HEK293 (cell line): ENCODE results near the gene INS.
A peak's percentile ranks its signal among the peaks of the same experiment; 100 is the strongest.

Experiments
- CTCF ChIA-PET: fragments of 350-600 bp; formaldehyde crosslinking; extraction: SDS; loops from one replicate; lab custom pipeline; 2021; ENCODE audit warnings: antibody characterized with exemption; lab: Yijun Ruan, JAX
- POLR2A ChIA-PET: fragments of 300-600 bp; formaldehyde crosslinking; extraction: SDS; loops from one replicate; lab custom pipeline; 2020; ENCODE audit warnings: antibody characterized with exemption, inconsistent platforms; lab: Yijun Ruan, JAX
- H3K27ac ChIP-seq: fragments of 200-500 bp; sonication (Bioruptor generic); 2 replicates; pipeline ENCODE4 v1.5.1; 2014; ENCODE audit warnings: low read depth, low read length, control low read depth, inconsistent platforms; ENCODE audit errors: extremely low read depth
- H3K36me3 ChIP-seq, 2 experiments: fragments of 200-500 bp in 1 of 2; sonication (Bioruptor generic) in 1 of 2; 1 replicate in 1 of 2; 2 replicates in 1 of 2; pipeline ENCODE4 v1.5.1; 2014 to 2017; ENCODE audit warnings: inconsistent platforms in 2 of 2, low read length in 2 of 2; ENCODE audit not compliant: control insufficient read depth in 2 of 2, insufficient read depth in 1 of 2
- H3K4me1 ChIP-seq: fragments of 200-500 bp; sonication (Bioruptor generic); 2 replicates; pipeline ENCODE4 v1.5.1; 2014; ENCODE audit warnings: mild to moderate bottlenecking, low read length, inconsistent platforms; ENCODE audit not compliant: control insufficient read depth, insufficient read depth
- H3K4me3 ChIP-seq: 2 replicates; pipeline ENCODE4 v1.5.1; 2011; ENCODE audit warnings: low read depth, mild to moderate bottlenecking, control low read depth, low read length, moderate library complexity
- H3K9me3 ChIP-seq: fragments of 200-500 bp; sonication (Bioruptor generic); 2 replicates; pipeline ENCODE4 v1.5.1; 2014; ENCODE audit warnings: low read depth, low read length, inconsistent platforms; ENCODE audit not compliant: control insufficient read depth, insufficient read depth
- GLIS1 ChIP-seq: fragments of 450-650 bp; formaldehyde crosslinking; IDR thresholded peaks from 2 replicates; pipeline ENCODE4 v1.5.1; 2016; ENCODE audit warnings: missing biosample characterization, missing genetic modification characterization
- PRDM1 ChIP-seq: fragments of 450-650 bp; formaldehyde crosslinking; IDR thresholded peaks from 2 replicates; pipeline ENCODE4; 2016; ENCODE audit warnings: missing biosample characterization, missing genetic modification characterization
- SP2 ChIP-seq: fragments of 450-650 bp; formaldehyde crosslinking; IDR thresholded peaks from 2 replicates; pipeline ENCODE4 v1.5.1; 2016; ENCODE audit warnings: missing biosample characterization, missing genetic modification characterization
- ZBTB8A ChIP-seq: fragments of 450-650 bp; formaldehyde crosslinking; IDR thresholded peaks from 2 replicates; pipeline ENCODE4 v1.5.1; 2016; ENCODE audit warnings: missing biosample characterization, missing genetic modification characterization
- ZFHX2 ChIP-seq: fragments of 450-650 bp; formaldehyde crosslinking; conservative IDR thresholded peaks from 2 replicates; pipeline ENCODE4 v1.5.1; 2016; ENCODE audit warnings: missing biosample characterization, missing genetic modification characterization
- ZFP3 ChIP-seq: fragments of 450-650 bp; formaldehyde crosslinking; IDR thresholded peaks from 2 replicates; pipeline ENCODE4 v1.5.1; 2016; ENCODE audit warnings: low read depth, missing biosample characterization, missing genetic modification characterization
- ZNF132 ChIP-seq: fragments of 450-650 bp; formaldehyde crosslinking; IDR thresholded peaks from 2 replicates; pipeline ENCODE4 v1.5.1; 2017; ENCODE audit warnings: missing biosample characterization, missing genetic modification characterization, borderline replicate concordance
- ZNF266 ChIP-seq: fragments of 450-650 bp; formaldehyde crosslinking; IDR thresholded peaks from 2 replicates; pipeline ENCODE4 v1.5.1; 2016; ENCODE audit warnings: missing biosample characterization, missing genetic modification characterization, low read depth
- ZNF335 ChIP-seq: fragments of 450-650 bp; formaldehyde crosslinking; conservative IDR thresholded peaks from 2 replicates; pipeline ENCODE4 v1.5.1; 2016; ENCODE audit warnings: missing biosample characterization, missing genetic modification characterization
- ZNF366 ChIP-seq: fragments of 450-650 bp; formaldehyde crosslinking; conservative IDR thresholded peaks from 2 replicates; pipeline ENCODE4 v1.5.1; 2016; ENCODE audit warnings: missing biosample characterization, missing genetic modification characterization
- ZNF777 ChIP-seq: fragments of 450-650 bp; formaldehyde crosslinking; IDR thresholded peaks from 2 replicates; pipeline ENCODE4 v1.5.1; 2017; ENCODE audit warnings: missing biosample characterization, missing genetic modification characterization, borderline replicate concordance
- TF ChIP-seq, protein P1 (sequence below): fragments of 450-650 bp; formaldehyde crosslinking; IDR thresholded peaks from 2 replicates; pipeline ENCODE4 v1.5.1; 2016; ENCODE audit warnings: missing biosample characterization, missing genetic modification characterization
- TF ChIP-seq, protein P2 (sequence below): fragments of 450-650 bp; IDR thresholded peaks from 2 replicates; pipeline ENCODE4 v1.5.1; 2018; ENCODE audit warnings: missing biosample characterization, mild to moderate bottlenecking, missing genetic modification characterization
- TF ChIP-seq, protein P3 (sequence below): fragments of 450-650 bp; formaldehyde crosslinking; IDR thresholded peaks from 2 replicates; pipeline ENCODE4 v1.5.1; 2016; ENCODE audit warnings: missing biosample characterization, missing genetic modification characterization
- TF ChIP-seq, protein P4 (sequence below): fragments of 450-650 bp; formaldehyde crosslinking; optimal IDR thresholded peaks from 2 replicates; pipeline ENCODE3; 2016; ENCODE audit warnings: missing biosample characterization, mild to moderate bottlenecking, missing genetic modification characterization
- TF ChIP-seq, protein P5 (sequence below): fragments of 450-650 bp; formaldehyde crosslinking; IDR thresholded peaks from 2 replicates; pipeline ENCODE4 v1.5.1; 2016; ENCODE audit warnings: missing biosample characterization, missing genetic modification characterization

Gene INS

DNA sequence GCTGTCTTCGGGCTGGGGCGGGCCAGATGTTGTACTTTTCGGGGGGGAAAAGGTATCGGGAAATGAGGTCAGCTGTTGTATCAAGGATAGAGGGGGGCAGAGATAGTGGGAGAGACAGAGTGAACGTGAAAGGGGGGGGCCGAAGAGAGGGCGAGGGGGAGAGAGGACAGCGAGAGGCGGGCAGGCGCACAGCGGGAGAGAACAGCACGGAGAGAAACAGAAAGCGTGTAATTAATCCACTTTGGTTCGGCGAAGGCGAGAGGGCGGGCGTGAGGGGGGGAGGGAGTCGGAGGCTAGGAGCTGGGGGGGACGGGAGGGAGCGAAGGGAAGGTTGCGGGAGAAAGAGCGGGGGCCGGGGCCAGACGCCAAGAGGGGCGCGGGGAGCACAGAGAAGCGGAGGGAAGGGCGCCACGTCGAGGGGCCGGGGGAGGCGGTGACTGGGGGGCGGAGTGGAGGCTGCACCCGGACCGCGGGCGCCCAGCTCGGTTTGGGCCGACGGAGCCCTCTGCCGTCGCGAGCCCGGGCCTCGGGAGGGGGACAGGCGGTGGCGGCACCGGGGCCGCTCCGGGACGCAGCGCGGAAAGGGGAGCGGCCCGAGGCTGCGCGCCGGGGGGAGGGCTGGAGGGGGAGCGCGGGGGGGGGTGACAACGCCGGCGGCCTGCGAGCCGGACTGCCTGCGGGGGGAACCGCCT is 22.4 kb downstream of the INS start (continued):
- peak; percentile 43; the same call in 1 of the 2 replicates for TF ChIP-seq PRDM1 (tag by site-specific recombination)
- TF ChIP-seq, protein P1, sequence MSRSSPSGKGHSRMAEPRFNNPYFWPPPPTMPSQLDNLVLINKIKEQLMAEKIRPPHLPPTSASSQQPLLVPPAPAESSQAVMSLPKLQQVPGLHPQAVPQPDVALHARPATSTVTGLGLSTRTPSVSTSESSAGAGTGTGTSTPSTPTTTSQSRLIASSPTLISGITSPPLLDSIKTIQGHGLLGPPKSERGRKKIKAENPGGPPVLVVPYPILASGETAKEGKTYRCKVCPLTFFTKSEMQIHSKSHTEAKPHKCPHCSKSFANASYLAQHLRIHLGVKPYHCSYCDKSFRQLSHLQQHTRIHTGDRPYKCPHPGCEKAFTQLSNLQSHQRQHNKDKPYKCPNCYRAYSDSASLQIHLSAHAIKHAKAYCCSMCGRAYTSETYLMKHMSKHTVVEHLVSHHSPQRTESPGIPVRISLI: no peak
- TF ChIP-seq ZNF335 (tag by site-specific recombination): no peak; the same call in 1 of the 2 replicates
- TF ChIP-seq ZNF777: 0 out of 2 replicates have a peak, but pooled peaks have one; percentile 45
- TF ChIP-seq, protein P2, sequence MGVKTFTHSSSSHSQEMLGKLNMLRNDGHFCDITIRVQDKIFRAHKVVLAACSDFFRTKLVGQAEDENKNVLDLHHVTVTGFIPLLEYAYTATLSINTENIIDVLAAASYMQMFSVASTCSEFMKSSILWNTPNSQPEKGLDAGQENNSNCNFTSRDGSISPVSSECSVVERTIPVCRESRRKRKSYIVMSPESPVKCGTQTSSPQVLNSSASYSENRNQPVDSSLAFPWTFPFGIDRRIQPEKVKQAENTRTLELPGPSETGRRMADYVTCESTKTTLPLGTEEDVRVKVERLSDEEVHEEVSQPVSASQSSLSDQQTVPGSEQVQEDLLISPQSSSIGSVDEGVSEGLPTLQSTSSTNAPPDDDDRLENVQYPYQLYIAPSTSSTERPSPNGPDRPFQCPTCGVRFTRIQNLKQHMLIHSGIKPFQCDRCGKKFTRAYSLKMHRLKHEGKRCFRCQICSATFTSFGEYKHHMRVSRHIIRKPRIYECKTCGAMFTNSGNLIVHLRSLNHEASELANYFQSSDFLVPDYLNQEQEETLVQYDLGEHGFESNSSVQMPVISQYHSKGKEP (tag by site-specific recombination): no peak
- TF ChIP-seq, protein P3, sequence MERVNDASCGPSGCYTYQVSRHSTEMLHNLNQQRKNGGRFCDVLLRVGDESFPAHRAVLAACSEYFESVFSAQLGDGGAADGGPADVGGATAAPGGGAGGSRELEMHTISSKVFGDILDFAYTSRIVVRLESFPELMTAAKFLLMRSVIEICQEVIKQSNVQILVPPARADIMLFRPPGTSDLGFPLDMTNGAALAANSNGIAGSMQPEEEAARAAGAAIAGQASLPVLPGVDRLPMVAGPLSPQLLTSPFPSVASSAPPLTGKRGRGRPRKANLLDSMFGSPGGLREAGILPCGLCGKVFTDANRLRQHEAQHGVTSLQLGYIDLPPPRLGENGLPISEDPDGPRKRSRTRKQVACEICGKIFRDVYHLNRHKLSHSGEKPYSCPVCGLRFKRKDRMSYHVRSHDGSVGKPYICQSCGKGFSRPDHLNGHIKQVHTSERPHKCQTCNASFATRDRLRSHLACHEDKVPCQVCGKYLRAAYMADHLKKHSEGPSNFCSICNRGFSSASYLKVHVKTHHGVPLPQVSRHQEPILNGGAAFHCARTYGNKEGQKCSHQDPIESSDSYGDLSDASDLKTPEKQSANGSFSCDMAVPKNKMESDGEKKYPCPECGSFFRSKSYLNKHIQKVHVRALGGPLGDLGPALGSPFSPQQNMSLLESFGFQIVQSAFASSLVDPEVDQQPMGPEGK (tag by site-specific recombination): peak; percentile 77
- TF ChIP-seq, protein P4, sequence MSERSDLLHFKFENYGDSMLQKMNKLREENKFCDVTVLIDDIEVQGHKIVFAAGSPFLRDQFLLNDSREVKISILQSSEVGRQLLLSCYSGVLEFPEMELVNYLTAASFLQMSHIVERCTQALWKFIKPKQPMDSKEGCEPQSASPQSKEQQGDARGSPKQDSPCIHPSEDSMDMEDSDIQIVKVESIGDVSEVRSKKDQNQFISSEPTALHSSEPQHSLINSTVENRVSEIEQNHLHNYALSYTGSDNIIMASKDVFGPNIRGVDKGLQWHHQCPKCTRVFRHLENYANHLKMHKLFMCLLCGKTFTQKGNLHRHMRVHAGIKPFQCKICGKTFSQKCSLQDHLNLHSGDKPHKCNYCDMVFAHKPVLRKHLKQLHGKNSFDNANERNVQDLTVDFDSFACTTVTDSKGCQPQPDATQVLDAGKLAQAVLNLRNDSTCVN: peak; percentile 26
- peak; percentile 40; the same call in 1 of the 2 replicates for TF ChIP-seq ZNF366 (tag by site-specific recombination)
- peak; percentile 20; the same call in 1 of the 2 replicates for TF ChIP-seq SP2 (tag by site-specific recombination)
- peak; percentile 42 for TF ChIP-seq ZFHX2 (tag by site-specific recombination)
- peak; percentile 54 for TF ChIP-seq GLIS1 (tag by site-specific recombination)
- TF ChIP-seq ZBTB8A: 0 out of 2 replicates have a peak, but pooled peaks have one; percentile 50
- TF ChIP-seq, all 188 proteins: peak for 20

DNA sequence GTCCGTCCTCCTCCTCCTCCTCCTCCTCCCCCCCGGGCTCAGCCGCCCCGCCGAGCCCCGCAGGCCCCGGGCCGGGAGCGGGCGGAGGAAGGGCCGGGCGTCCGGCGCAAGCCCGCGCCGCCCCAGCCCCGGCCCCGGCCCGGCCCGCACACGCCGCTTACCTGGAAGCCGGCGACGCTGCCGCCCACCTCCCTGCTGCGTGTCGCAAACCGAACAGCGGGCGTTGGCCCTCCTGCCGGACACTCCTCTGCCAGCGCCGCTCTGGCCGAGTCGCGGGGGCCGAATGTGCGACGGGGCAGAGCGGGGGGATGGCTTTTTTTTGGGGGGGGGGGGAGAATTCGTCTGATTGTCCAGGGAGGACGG is 23.0 kb downstream of the INS start:
- Histone ChIP-seq H3K9me3 (no peaks in the 10 kb centered on the region), H3K36me3 (no peaks in the 10 kb centered on the region), H3K27ac (no peak overlapping the region), H3K4me1 (no peaks in the 10 kb centered on the region), H3K4me3 (peak overlapping the region; percentile 35)
- ChIA-PET CTCF (interaction anchor here (0.7 to 1.0 kb wide), 2 partner anchors 13 to 70 kb away, joined by 3 to 4 read pairs; no protein-coding TSS in a partner anchor), POLR2A (interaction anchor here (0.6 to 0.7 kb wide), 2 partner anchors 39 to 112 kb away, joined by 3 to 10 read pairs; no protein-coding TSS in a partner anchor)
- TF ChIP-seq ZFP3 (tag by site-specific recombination): no peak
- TF ChIP-seq, protein P5, sequence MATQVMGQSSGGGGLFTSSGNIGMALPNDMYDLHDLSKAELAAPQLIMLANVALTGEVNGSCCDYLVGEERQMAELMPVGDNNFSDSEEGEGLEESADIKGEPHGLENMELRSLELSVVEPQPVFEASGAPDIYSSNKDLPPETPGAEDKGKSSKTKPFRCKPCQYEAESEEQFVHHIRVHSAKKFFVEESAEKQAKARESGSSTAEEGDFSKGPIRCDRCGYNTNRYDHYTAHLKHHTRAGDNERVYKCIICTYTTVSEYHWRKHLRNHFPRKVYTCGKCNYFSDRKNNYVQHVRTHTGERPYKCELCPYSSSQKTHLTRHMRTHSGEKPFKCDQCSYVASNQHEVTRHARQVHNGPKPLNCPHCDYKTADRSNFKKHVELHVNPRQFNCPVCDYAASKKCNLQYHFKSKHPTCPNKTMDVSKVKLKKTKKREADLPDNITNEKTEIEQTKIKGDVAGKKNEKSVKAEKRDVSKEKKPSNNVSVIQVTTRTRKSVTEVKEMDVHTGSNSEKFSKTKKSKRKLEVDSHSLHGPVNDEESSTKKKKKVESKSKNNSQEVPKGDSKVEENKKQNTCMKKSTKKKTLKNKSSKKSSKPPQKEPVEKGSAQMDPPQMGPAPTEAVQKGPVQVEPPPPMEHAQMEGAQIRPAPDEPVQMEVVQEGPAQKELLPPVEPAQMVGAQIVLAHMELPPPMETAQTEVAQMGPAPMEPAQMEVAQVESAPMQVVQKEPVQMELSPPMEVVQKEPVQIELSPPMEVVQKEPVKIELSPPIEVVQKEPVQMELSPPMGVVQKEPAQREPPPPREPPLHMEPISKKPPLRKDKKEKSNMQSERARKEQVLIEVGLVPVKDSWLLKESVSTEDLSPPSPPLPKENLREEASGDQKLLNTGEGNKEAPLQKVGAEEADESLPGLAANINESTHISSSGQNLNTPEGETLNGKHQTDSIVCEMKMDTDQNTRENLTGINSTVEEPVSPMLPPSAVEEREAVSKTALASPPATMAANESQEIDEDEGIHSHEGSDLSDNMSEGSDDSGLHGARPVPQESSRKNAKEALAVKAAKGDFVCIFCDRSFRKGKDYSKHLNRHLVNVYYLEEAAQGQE (tag by site-specific recombination): no peak
- no peak for TF ChIP-seq ZNF266 (tag by site-specific recombination)
- TF ChIP-seq, protein P3 (tag by site-specific recombination): no peak
- TF ChIP-seq ZNF132 (tag by site-specific recombination): no peak
